GM20000 (cell line): ENCODE measurements around the gene GSTK1.

ENCODE experiments used
- DNase-seq: peaks from one replicate; pipeline ENCODE4 v3.0.0; 2012; ENCODE audit warnings: low spot score
- TF ChIP-seq, protein P1 (sequence below): IDR thresholded peaks from 2 replicates; pipeline ENCODE4 v1.5.1; 2012; ENCODE audit warnings: mild to moderate bottlenecking, control low read depth; ENCODE audit errors: extremely low read depth, missing control alignments

GSTK1 gene

DNA sequence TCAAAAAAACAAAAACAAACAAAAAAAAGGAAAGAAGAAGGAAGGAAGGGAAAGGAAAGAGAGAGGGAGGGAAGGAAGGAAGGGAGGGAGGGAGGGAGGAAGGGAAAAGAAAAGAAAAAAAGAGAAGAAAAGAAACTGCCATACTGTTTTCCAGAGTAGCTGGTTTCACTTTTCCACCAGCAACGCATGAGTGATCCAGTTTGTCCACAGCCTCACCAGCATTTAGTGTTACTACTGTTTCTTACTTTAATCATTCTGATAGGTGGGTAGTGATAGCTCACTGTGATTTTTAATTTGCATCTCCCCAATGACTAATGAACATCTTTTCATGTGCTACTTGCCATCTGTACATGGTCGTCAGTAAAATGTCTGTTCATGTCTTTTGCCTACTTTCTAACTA, 9.6 kb downstream of the GSTK1 start:
- DNase-seq = no peak
- TF ChIP-seq, protein P1, sequence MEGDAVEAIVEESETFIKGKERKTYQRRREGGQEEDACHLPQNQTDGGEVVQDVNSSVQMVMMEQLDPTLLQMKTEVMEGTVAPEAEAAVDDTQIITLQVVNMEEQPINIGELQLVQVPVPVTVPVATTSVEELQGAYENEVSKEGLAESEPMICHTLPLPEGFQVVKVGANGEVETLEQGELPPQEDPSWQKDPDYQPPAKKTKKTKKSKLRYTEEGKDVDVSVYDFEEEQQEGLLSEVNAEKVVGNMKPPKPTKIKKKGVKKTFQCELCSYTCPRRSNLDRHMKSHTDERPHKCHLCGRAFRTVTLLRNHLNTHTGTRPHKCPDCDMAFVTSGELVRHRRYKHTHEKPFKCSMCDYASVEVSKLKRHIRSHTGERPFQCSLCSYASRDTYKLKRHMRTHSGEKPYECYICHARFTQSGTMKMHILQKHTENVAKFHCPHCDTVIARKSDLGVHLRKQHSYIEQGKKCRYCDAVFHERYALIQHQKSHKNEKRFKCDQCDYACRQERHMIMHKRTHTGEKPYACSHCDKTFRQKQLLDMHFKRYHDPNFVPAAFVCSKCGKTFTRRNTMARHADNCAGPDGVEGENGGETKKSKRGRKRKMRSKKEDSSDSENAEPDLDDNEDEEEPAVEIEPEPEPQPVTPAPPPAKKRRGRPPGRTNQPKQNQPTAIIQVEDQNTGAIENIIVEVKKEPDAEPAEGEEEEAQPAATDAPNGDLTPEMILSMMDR = no peak

DNA sequence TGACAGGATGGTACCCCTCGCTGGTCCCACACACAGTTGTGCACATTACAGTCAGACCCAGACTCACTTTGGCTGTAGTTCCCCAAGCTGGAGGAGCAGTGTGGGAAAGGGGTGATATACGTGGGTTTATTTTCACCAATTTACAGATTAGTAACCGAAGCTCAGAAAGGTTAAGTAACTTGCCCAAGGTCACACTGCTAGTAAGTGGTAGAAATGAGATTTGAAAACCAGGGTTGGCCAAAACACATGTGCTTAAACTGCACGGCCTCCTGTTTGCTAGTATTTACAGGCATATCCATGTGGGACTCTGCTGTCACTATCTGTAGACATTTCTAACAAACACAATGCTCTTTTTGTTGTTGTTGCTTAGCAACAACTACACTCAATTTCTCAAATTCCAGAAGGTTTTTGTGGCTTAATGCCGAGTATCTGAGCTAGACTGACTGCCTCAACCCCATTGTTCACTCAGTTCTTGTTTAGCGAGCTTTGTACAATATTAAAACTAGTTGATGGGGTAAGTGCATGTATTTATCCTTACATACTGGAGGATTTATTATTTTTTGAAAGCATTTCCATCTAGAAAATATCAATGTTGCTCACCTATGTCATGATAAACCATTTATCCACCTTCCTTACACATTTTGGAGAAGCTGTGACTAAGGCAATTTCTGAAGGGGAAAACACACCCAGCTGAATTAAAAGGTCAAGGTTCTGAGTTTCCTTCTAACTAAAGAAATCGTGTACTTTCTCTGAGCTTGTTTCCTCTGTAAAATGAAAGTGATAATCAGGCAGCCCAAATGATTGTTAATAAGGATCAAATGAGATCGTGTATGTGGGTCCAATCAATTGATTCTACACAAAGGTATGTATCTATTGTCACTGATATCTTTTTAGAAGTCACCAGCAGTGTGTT, 16.2 kb downstream of the GSTK1 start:
- TF ChIP-seq, protein P1 = no peak
- no peak for DNase-seq

DNA sequence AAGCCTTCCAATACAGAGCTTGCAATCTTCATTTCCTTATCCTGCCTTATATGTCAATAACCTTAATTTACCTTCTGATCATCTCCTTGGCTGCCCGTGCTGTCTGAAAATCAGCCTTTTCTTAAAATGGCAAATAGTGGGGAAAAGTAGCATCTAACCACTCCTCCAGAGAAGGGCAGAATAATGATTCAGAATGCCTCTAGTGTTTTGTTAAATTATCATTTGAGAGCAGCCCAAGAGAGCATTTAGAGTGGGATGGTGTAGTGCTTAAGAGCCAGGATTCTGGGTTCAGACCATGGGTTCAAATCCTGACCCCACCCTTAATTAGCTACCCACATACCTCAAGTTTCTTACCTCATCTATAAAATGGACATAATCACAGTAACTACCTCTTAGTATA, 16.9 kb downstream of the GSTK1 start:
- TF ChIP-seq, protein P1 = no peak

DNA sequence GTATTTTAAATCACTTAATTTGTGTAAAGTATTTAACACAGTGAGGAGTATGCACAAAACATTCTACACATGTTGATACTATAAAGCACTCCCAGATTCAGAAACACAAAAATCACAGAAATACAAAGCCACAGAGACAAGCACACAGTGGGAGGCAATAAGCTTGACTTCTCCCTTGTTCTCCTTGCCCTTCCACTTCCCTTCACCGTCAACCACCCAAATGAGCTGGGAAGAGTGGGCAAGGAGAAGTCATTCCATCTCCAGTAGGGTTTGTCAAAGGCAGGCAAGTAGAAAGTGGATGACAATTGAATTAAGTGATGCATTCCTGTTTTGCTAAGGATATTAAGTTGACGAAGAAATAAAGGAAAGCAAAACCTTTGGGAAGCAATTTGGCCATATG, 17.3 kb downstream of the GSTK1 start:
- TF ChIP-seq, protein P1 = no peak
- DNase-seq = no peak

More for the DNA sequence above, 16.9 kb downstream of the GSTK1 start:
- DNase-seq = no peak

DNA sequence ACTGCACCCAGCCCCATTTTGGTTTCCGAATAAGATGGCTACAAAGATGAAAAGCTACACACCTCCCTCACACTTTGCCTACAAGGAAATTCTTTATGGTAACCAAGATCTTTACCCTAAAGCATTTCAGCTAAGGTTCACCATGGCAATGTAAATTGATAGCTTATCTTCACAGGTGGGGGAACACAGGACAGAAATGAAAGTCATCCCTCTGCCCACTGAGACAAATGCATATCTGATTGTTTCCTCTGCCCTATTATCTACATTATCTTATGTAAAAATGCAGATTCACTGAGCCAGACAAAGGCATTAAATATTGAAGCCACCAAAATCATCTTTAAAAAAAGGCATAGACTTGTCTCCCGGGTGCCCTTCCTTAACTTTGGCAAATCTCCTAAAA, 18.3 kb downstream of the GSTK1 start:
- no peak for DNase-seq
- TF ChIP-seq, protein P1 = no peak

DNA sequence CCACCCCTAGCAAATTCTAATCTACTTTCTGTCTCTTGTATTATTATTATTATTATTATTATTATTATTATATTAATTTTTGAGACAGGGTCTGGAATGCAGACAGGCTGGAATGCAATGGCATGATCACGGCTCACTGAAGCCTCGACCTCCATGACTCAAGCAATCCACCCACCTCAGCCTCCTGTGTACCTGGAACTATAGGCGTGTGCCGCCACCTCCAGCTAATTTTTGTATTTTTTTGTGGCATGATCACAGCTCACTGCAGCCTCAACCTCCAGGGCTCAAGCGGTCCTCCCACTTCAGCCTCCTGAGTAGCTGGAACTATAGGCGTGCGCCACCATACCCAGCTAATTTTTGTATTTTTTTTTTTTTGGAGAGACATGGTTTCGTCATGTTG, 18.9 kb downstream of the GSTK1 start:
- DNase-seq = no peak
- TF ChIP-seq, protein P1 = no peak

DNA sequence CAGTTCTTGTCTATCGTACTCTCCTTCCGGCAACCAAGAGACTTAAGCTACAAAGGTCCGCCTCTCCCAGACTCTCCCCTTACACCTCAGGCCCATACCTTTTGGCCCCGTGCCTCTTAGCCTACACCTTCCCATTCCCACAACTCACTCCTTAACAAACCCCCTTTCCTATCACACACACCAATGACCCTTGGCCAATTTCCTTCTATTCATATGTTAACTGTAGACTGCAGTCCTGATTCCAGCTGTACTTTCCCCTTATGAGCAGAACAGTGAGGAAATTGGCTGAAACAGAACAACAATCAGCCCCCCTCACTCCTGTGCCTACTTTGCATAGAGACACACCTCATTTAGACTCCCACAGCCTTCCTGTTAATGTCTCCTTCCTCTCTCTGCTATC, 20.1 kb downstream of the GSTK1 start:
- DNase-seq = no peak
- TF ChIP-seq, protein P1 = no peak
